ENCODE measurements around the gene SLC4A1.

GRCh38 chr17:44230140-44230539 is 37.8 kb downstream of the SLC4A1 start:
- no peak for TF ChIP-seq POLR2A (IDR thresholded peaks at IDR 0.05)
- no peak for TF ChIP-seq CTCF (IDR thresholded peaks at IDR 0.05)
